ENCODE results near the gene TMEM72. TPM values are rescaled to one million over a fixed set of nuclear protein-coding genes. Genes with fewer than 3 reads are reported as not detected.
A peak's percentile ranks its signal among the peaks of the same experiment; 100 is the strongest.
"Not testable (repeated sequence)": the region's sequence is repeated elsewhere in the genome, so short reads cannot be mapped to it uniquely, and the experiment has no call there.

The TMEM72 gene
- not detected for total RNA-seq

- DNase-seq (ENCODE audit: low spot score in 2 of 2) (no peak), FAIRE-seq (no peak)
Observed at GRCh38 chr10:44911081-44911540, at the start of gene TMEM72. TMEM72 (plus strand) TSS chr10:44911337; CDS start chr10:44911513, 176 bp downstream.

- no peak for FAIRE-seq
- no peak for DNase-seq (ENCODE audit: low spot score in 2 of 2)
Observed at GRCh38 chr10:44862006-44862751, 49.0 kb upstream of the TMEM72 start.

GRCh38 chr10:44862924-44863323, 48.2 kb upstream of the TMEM72 start:
- FAIRE-seq (no peak), DNase-seq (ENCODE audit: low spot score in 2 of 2) (no peak)

- FAIRE-seq (no peak), DNase-seq (ENCODE audit: low spot score in 2 of 2) (no peak)
Observed at GRCh38 chr10:44863344-44864047, 47.6 kb upstream of the TMEM72 start.

GRCh38 chr10:44864051-44864450, 47.1 kb upstream of the TMEM72 start:
- no peak for FAIRE-seq
- peak in 1 of 2 donors; percentile 33 for DNase-seq (ENCODE audit: low spot score in 2 of 2)

GRCh38 chr10:44864637-44865288, 46.4 kb upstream of the TMEM72 start:
- no peak for FAIRE-seq
- peak; percentile 73 to 94 for DNase-seq (ENCODE audit: low spot score in 2 of 2)

GRCh38 chr10:44865289-44865671, 45.9 kb upstream of the TMEM72 start:
- FAIRE-seq (no peak), DNase-seq (ENCODE audit: low spot score in 2 of 2) (no peak)

- not testable (repeated sequence) for FAIRE-seq; DNase-seq (ENCODE audit: low spot score in 2 of 2)
Observed at GRCh38 chr10:44866367-44866766, 44.8 kb upstream of the TMEM72 start.

- FAIRE-seq (no peak), DNase-seq (ENCODE audit: low spot score in 2 of 2) (no peak)
Observed at GRCh38 chr10:44870031-44870430, 41.1 kb upstream of the TMEM72 start.

GRCh38 chr10:44873160-44873559, 38.0 kb upstream of the TMEM72 start:
- FAIRE-seq (no peak), DNase-seq (ENCODE audit: low spot score in 2 of 2) (no peak)

- FAIRE-seq (no peak), DNase-seq (ENCODE audit: low spot score in 2 of 2) (no peak)
Observed at GRCh38 chr10:44874166-44874565, 37.0 kb upstream of the TMEM72 start.

- FAIRE-seq (no peak), DNase-seq (ENCODE audit: low spot score in 2 of 2) (peak; percentile 62 to 83)
Observed at GRCh38 chr10:44878706-44879530, 32.2 kb upstream of the TMEM72 start.

- no peak for FAIRE-seq
- DNase-seq (ENCODE audit: low spot score in 2 of 2): peak in 1 of 2 donors; percentile 48
Observed at GRCh38 chr10:44879531-44879899, 31.6 kb upstream of the TMEM72 start.

- no peak for FAIRE-seq
Observed at GRCh38 chr10:44880090-44880715, 30.9 kb upstream of the TMEM72 start.

GRCh38 chr10:44881649-44882048, 29.5 kb upstream of the TMEM72 start:
- FAIRE-seq (no peak), DNase-seq (ENCODE audit: low spot score in 2 of 2) (no peak)

More at GRCh38 chr10:44880090-44880715, 30.9 kb upstream of the TMEM72 start:
- DNase-seq (ENCODE audit: low spot score in 2 of 2): no peak

- DNase-seq (ENCODE audit: low spot score in 2 of 2) (no peak), FAIRE-seq (no peak)
Observed at GRCh38 chr10:44882166-44882720, 28.9 kb upstream of the TMEM72 start.

GRCh38 chr10:44883593-44884331, 27.4 kb upstream of the TMEM72 start:
- FAIRE-seq: no peak

GRCh38 chr10:44885710-44886109, 25.4 kb upstream of the TMEM72 start:
- FAIRE-seq (no peak), DNase-seq (ENCODE audit: low spot score in 2 of 2) (no peak)

More at GRCh38 chr10:44883593-44884331, 27.4 kb upstream of the TMEM72 start:
- DNase-seq (ENCODE audit: low spot score in 2 of 2): no peak

GRCh38 chr10:44886966-44887365, 24.2 kb upstream of the TMEM72 start:
- DNase-seq (ENCODE audit: low spot score in 2 of 2) (no peak), FAIRE-seq (no peak)
